Eye (tissue), 1 donor: ENCODE measurements around the gene MIA.
"Not testable (repeated sequence)": the region's sequence is repeated elsewhere in the genome, so short reads cannot be mapped to it uniquely, and the experiment has no call there.

Experiments
- DNase-seq: peaks from one replicate; pipeline ENCODE4 v3.0.0-alpha.2; 2015

MIA gene

GRCh38 chr19:40825460-40826095 is 50.3 kb downstream of the MIA start:
- DNase-seq, result not testable (repeated sequence)

GRCh38 chr19:40826312-40826698 is 51.0 kb downstream of the MIA start:
- DNase-seq, result not testable (repeated sequence)

- DNase-seq, result not testable (repeated sequence)
Measured at GRCh38 chr19:40826699-40827385, 51.5 kb downstream of the MIA start.
